ENCODE measurements around the gene LUC7L.
"Not testable (repeated sequence)": the region's sequence is repeated elsewhere in the genome, so short reads cannot be mapped to it uniquely, and the experiment has no call there.

Gene LUC7L

DNA sequence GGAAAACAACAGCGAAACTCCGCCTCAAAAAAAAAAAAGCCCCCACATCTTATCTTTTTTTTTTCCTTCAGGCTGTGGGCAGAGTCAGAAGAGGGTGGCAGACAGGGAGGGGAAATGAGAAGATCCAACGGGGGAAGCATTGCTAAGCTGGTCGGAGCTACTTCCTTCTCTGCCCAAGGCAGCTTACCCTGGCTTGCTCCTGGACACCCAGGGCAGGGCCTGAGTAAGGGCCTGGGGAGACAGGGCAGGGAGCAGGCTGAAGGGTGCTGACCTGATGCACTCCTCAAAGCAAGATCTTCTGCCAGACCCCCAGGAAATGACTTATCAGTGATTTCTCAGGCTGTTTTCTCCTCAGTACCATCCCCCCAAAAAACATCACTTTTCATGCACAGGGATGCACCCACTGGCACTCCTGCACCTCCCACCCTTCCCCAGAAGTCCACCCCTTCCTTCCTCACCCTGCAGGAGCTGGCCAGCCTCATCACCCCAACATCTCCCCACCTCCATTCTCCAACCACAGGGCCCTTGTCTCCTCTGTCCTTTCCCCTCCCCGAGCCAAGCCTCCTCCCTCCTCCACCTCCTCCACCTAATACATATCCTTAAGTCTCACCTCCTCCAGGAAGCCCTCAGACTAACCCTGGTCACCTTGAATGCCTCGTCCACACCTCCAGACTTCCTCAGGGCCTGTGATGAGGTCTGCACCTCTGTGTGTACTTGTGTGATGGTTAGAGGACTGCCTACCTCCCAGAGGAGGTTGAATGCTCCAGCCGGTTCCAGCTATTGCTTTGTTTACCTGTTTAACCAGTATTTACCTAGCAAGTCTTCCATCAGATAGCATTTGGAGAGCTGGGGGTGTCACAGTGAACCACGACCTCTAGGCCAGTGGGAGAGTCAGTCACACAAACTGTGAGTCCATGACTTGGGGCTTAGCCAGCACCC lies 54.0 kb downstream of the LUC7L start:
- H3K27ac Mint-ChIP-seq: no peak overlapping the region
- H3K27me3 Mint-ChIP-seq: peaks cover 68% of the 10 kb centered on the region
- no peak overlapping the region for H3K4me3 Mint-ChIP-seq

DNA sequence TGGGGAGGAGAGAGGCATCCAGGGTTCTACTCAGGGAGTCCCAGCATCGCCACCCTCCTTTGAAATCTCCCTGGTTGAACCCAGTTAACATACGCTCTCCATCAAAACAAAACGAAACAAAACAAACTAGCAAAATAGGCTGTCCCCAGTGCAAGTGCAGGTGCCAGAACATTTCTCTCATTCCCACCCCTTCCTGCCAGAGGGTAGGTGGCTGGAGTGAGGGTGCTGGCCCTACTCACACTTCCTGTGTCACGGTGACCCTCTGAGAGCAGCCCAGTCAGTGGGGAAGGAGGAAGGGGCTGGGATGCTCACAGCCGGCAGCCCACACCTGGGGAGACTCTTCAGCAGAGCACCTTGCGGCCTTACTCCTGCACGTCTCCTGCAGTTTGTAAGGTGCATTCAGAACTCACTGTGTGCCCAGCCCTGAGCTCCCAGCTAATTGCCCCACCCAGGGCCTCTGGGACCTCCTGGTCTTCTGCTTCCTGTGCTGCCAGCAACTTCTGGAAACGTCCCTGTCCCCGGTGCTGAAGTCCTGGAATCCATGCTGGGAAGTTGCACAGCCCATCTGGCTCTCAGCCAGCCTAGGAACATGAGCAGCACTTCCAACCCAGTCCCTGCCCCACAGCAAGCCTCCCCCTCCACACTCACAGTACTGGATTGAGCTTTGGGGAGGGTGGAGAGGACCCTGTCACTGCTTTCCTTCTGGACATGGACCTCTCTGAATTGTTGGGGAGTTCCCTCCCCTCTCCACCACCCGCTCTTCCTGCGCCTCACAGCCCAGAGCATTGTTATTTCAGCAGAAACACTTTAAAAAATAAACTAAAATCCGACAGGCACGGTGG lies 55.1 kb downstream of the LUC7L start:
- peaks cover 69% of the 10 kb centered on the region for H3K27me3 Mint-ChIP-seq
- not testable (repeated sequence) for H3K36me3 Mint-ChIP-seq (ENCODE audit: low read depth); H3K9me3 Mint-ChIP-seq; H3K4me3 Mint-ChIP-seq; DNase-seq; H3K27ac Mint-ChIP-seq
- peaks cover 17% of the 10 kb centered on the region for H3K4me1 Mint-ChIP-seq (ENCODE audit: low read depth)

More for the DNA sequence above, 54.0 kb downstream of the LUC7L start:
- DNase-seq: no peak
- Mint-ChIP-seq H3K9me3 (no peaks in the 10 kb centered on the region), H3K36me3 (ENCODE audit: low read depth) (no peaks in the 10 kb centered on the region), H3K4me1 (ENCODE audit: low read depth) (peaks cover 22% of the 10 kb centered on the region)

DNA sequence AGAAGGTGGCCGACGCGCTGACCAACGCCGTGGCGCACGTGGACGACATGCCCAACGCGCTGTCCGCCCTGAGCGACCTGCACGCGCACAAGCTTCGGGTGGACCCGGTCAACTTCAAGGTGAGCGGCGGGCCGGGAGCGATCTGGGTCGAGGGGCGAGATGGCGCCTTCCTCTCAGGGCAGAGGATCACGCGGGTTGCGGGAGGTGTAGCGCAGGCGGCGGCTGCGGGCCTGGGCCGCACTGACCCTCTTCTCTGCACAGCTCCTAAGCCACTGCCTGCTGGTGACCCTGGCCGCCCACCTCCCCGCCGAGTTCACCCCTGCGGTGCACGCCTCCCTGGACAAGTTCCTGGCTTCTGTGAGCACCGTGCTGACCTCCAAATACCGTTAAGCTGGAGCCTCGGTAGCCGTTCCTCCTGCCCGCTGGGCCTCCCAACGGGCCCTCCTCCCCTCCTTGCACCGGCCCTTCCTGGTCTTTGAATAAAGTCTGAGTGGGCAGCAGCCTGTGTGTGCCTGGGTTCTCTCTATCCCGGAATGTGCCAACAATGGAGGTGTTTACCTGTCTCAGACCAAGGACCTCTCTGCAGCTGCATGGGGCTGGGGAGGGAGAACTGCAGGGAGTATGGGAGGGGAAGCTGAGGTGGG lies 55.9 kb downstream of the LUC7L start:
- not testable (repeated sequence) for DNase-seq; H3K9me3 Mint-ChIP-seq; H3K4me3 Mint-ChIP-seq; H3K27ac Mint-ChIP-seq; H3K36me3 Mint-ChIP-seq (ENCODE audit: low read depth)
- Mint-ChIP-seq H3K27me3 (peaks cover 72% of the 10 kb centered on the region), H3K4me1 (ENCODE audit: low read depth) (peaks cover 17% of the 10 kb centered on the region)

DNA sequence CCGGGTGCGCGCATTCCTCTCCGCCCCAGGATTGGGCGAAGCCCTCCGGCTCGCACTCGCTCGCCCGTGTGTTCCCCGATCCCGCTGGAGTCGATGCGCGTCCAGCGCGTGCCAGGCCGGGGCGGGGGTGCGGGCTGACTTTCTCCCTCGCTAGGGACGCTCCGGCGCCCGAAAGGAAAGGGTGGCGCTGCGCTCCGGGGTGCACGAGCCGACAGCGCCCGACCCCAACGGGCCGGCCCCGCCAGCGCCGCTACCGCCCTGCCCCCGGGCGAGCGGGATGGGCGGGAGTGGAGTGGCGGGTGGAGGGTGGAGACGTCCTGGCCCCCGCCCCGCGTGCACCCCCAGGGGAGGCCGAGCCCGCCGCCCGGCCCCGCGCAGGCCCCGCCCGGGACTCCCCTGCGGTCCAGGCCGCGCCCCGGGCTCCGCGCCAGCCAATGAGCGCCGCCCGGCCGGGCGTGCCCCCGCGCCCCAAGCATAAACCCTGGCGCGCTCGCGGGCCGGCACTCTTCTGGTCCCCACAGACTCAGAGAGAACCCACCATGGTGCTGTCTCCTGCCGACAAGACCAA lies 56.8 kb downstream of the LUC7L start, which contains the start of gene HBA2:
Gene HBA2 (plus strand): TSS at position 503 of the 568 bp plus-strand sequence. CDS start 37 bp downstream, at position 540.
- H3K36me3 Mint-ChIP-seq (ENCODE audit: low read depth); H3K4me3 Mint-ChIP-seq; H3K27ac Mint-ChIP-seq; H3K9me3 Mint-ChIP-seq; DNase-seq: not testable (repeated sequence)
- Mint-ChIP-seq H3K4me1 (ENCODE audit: low read depth) (peaks cover 13% of the 10 kb centered on the region), H3K27me3 (peaks cover 71% of the 10 kb centered on the region)

DNA sequence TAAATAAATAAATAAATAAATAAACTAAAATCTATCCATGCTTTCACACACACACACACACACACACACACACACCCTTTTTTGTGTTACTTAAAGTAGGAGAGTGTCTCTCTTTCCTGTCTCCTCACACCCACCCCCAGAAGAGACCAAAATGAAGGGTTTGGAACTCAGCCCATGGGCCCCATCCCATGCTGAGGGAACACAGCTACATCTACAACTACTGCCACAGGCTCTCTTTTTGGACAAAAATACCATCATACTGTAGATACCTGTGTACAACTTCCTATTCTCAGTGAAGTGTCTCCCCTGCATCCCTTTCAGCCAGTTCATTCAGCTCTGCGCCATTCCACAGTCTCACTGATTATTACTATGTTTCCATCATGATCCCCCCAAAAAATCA lies 58.5 kb downstream of the LUC7L start:
- Mint-ChIP-seq H3K27ac (no peak overlapping the region), H3K4me3 (no peak overlapping the region), H3K4me1 (ENCODE audit: low read depth) (peaks cover 17% of the 10 kb centered on the region), H3K27me3 (peaks cover 77% of the 10 kb centered on the region), H3K36me3 (ENCODE audit: low read depth) (no peaks in the 10 kb centered on the region), H3K9me3 (no peaks in the 10 kb centered on the region)
- DNase-seq: no peak

DNA sequence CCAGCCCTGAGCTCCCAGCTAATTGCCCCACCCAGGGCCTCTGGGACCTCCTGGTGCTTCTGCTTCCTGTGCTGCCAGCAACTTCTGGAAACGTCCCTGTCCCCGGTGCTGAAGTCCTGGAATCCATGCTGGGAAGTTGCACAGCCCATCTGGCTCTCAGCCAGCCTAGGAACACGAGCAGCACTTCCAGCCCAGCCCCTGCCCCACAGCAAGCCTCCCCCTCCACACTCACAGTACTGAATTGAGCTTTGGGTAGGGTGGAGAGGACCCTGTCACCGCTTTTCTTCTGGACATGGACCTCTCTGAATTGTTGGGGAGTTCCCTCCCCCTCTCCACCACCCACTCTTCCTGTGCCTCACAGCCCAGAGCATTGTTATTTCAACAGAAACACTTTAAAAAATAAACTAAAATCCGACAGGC lies 59.2 kb downstream of the LUC7L start:
- Mint-ChIP-seq H3K27me3 (peaks cover 77% of the 10 kb centered on the region), H3K4me1 (ENCODE audit: low read depth) (peaks cover 20% of the 10 kb centered on the region)
- DNase-seq; H3K27ac Mint-ChIP-seq; H3K4me3 Mint-ChIP-seq; H3K36me3 Mint-ChIP-seq (ENCODE audit: low read depth); H3K9me3 Mint-ChIP-seq: not testable (repeated sequence)

DNA sequence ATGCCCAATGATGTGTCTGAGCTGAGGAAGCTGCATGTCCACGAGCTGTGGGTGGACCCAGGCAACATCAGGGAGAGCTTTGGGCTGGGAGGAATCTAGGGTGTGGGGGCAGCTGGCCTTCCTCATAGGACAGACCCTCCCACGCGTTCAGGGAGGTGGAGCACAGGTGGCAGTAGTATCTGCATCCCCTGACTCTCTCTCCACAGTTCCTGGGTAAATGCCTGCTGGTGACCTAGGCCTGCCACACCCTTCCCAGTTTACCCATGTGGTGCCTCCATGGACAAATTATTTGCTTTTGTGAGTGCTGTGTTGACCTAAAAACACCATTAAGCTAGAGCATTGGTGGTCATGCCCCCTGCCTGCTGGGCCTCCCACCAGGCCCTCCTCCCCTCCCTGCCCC lies 60.2 kb downstream of the LUC7L start:
- Mint-ChIP-seq H3K27me3 (peaks cover 70% of the 10 kb centered on the region), H3K4me3 (no peak overlapping the region), H3K4me1 (ENCODE audit: low read depth) (peaks cover 16% of the 10 kb centered on the region), H3K9me3 (no peaks in the 10 kb centered on the region), H3K27ac (no peak overlapping the region), H3K36me3 (ENCODE audit: low read depth) (no peaks in the 10 kb centered on the region)
- no peak for DNase-seq

DNA sequence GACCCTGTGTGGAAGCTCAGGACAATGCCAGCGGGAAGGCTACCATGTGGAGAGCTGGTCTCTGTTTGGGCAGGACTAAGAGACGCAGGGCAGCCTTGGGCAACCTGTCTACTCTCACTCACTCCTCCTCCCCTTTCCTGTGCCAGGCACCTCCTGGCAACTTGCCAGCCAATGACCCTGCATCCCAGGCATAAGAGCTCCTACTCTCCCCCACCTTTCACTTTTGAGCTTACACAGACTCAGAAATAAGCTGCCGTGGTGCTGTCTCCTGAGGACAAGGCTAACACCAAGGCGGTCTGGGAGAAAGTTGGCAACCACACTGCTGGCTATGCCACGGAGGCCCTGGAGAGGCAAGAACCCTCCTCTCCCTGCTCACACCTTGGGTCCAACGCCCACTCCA lies 60.8 kb downstream of the LUC7L start:
- no peaks in the 10 kb centered on the region for H3K36me3 Mint-ChIP-seq (ENCODE audit: low read depth)
- no peak for DNase-seq
- H3K4me3 Mint-ChIP-seq: no peak overlapping the region
- peaks cover 68% of the 10 kb centered on the region for H3K27me3 Mint-ChIP-seq
- no peaks in the 10 kb centered on the region for H3K9me3 Mint-ChIP-seq
- peaks cover 15% of the 10 kb centered on the region for H3K4me1 Mint-ChIP-seq (ENCODE audit: low read depth)
- no peak overlapping the region for H3K27ac Mint-ChIP-seq

DNA sequence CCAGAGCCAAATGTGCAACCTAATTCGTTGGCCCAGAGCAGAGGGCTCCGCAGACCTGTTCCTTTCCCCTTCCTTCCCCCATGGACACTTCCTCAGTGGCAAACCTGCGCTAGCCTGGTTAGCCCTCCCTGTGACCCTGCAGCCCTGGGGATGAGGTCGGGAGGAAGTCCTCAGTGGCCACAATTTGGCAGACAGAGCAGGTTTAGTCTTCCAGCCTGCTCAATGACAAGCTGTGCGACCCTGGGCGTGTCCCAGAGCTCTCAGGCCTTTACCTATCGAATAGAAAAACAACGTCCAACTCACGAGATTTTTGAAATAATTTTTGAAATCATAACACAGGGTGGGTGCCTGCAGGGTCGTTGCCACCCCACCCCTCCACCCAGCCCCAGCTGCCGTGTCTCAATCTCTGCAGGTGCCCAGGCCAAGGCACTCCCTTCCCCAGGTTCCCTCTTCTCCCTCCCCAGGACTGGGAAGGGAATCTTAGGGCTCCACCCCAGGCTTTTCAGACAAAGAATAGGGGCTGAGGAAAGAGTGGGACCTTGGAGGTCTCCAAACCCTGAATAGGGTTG lies 62.0 kb downstream of the LUC7L start:
- Mint-ChIP-seq H3K4me1 (ENCODE audit: low read depth) (peaks cover 14% of the 10 kb centered on the region), H3K9me3 (no peaks in the 10 kb centered on the region), H3K36me3 (ENCODE audit: low read depth) (no peaks in the 10 kb centered on the region), H3K27me3 (peaks cover 73% of the 10 kb centered on the region), H3K27ac (no peak overlapping the region), H3K4me3 (no peak overlapping the region)
- DNase-seq: no peak

DNA sequence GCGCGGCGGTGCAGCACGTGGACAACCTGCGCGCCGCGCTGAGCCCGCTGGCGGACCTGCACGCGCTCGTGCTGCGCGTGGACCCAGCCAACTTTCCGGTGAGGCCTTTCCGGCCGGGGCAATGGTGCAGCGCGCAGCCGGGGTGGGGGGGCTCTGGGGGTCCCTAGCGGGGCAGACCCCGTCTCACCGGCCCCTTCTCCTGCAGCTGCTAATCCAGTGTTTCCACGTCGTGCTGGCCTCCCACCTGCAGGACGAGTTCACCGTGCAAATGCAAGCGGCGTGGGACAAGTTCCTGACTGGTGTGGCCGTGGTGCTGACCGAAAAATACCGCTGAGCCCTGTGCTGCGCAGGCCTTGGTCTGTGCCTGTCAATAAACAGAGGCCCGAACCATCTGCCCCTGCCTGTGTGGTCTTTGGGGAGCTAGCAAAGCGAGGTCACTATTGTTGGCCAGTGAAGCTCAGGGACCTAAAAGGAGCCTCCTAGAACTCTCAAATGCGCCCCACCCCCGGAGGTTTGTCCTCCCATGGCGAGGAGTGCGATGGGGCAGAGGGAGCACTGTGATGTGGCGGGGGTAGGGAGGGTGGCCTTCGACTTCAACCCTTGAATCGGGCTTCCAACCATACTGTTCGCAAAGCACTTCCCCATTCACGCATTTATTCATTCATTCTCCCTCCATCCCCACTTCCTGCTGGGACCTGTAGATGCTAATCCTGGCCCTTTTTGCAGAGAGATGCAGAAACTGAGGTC lies 62.7 kb downstream of the LUC7L start:
- H3K4me1 Mint-ChIP-seq (ENCODE audit: low read depth): peaks cover 14% of the 10 kb centered on the region
- H3K27me3 Mint-ChIP-seq: peaks cover 74% of the 10 kb centered on the region
- no peak for DNase-seq
- no peaks in the 10 kb centered on the region for H3K9me3 Mint-ChIP-seq
- no peak overlapping the region for H3K4me3 Mint-ChIP-seq
- H3K27ac Mint-ChIP-seq: no peak overlapping the region
- no peaks in the 10 kb centered on the region for H3K36me3 Mint-ChIP-seq (ENCODE audit: low read depth)

DNA sequence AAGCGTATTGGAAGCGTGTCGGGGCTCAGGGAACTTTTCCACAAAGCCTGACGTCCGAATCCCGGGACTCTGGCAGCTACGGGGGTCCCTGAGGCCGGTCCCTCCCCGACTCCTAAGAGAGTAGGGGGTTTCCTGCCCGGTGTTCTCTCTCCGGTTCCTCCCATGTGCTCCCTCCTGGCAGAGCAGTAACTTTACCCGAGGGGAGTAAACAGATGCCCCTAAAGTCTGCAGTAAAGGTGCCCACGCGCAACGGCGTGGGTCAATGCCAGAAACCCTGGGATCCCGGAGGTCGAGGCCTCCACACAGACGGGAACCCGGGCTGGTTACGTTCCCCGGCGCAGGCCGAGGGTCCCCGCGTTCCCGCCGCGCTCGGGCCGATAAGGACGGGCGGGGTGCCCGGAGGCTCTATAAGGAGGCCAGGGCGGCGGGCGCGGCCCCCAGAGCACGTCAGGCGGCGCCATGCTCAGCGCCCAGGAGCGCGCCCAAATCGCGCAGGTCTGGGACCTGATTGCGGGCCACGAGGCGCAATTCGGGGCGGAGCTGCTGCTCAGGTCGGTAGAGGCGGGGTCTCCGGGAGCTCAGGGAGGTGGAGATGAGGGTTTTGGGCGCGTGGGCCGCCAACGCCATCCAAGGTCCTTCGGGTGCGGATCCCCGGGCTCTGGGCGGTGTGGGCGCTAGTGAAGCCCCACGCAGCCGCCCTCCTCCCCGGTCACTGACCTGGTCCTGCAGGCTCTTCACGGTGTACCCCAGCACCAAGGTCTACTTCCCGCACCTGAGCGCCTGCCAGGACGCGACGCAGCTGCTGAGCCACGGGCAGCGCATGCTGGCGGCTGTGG lies 63.5 kb downstream of the LUC7L start, which contains the start of gene HBM:
Gene HBM (plus strand): TSS at position 440 of the 836 bp plus-strand sequence. CDS start 20 bp downstream, at position 460.
- DNase-seq: peak; percentile 52
- Mint-ChIP-seq H3K4me3 (peak within 1 kb of the TSS; percentile 35), H3K27ac (no peak within 1 kb of the TSS), H3K36me3 (ENCODE audit: low read depth) (no peaks in the 10 kb centered on the region), H3K9me3 (no peaks in the 10 kb centered on the region), H3K4me1 (ENCODE audit: low read depth) (peaks cover 14% of the 10 kb centered on the region), H3K27me3 (peaks cover 73% of the 10 kb centered on the region)

DNA sequence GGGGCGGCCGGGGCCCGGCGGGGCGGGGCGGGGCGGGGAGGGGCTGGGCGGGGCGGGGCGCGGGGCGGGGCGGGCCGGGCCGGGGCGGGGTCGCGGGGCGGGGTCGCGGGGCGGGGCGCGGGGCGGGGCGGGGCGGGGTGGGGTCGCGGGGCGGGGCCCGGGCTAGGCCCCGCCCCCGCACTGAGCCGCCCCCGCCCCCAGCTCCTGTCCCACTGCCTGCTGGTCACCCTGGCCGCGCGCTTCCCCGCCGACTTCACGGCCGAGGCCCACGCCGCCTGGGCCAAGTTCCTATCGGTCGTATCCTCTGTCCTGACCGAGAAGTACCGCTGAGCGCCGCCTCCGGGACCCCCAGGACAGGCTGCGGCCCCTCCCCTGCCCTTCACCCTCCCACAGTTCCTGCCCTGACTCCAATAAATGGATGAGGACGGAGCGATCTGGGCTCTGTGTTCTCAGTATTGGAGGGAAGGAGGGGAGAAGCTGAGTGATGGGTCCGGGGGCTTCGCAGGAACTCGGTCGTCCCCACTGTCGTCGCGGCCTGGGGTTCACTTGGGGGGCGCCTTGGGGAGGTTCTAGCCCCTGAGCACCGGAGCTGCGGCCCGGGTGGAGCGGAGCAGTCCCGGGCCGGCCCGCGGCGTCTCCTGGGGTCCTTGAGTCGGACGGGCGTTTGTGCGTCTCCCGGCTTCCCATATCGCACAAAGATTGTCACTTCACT lies 64.3 kb downstream of the LUC7L start:
- peaks cover 14% of the 10 kb centered on the region for H3K4me1 Mint-ChIP-seq (ENCODE audit: low read depth)
- no peaks in the 10 kb centered on the region for H3K36me3 Mint-ChIP-seq (ENCODE audit: low read depth)
- H3K9me3 Mint-ChIP-seq: no peaks in the 10 kb centered on the region
- H3K4me3 Mint-ChIP-seq: peak overlapping the region; percentile 27
- H3K27ac Mint-ChIP-seq: no peak overlapping the region
- DNase-seq: no peak
- H3K27me3 Mint-ChIP-seq: peaks cover 67% of the 10 kb centered on the region

Data from activated T-cell treated with anti-CD3 and anti-CD28 coated beads, Interleukin-2, amount 50 U/mL, for 24 hours (primary cell).